ENCODE data around the gene COL17A1. TPM values are rescaled to one million over a fixed set of nuclear protein-coding genes. Genes with fewer than 3 reads are reported as not detected.

Gene COL17A1
- total RNA-seq, 1 experiment from 2014 or later, result 0.26 TPM

GRCh38 chr10:104117839-104118323, 32.2 kb upstream of the COL17A1 start:
- Histone ChIP-seq H3K9me3 (ENCODE audit: control insufficient read depth, insufficient read depth, low read depth, low read length) (no peaks in the 10 kb centered on the region), H3K4me3 (ENCODE audit: low read depth in 2 of 2, low read length in 2 of 2) (no peak overlapping the region), H3K27me3 (ENCODE audit: control insufficient read depth, insufficient read depth, low read length) (no peaks in the 10 kb centered on the region), H3K36me3 (ENCODE audit: control insufficient read depth, insufficient read depth, low read length) (no peaks in the 10 kb centered on the region), H3K4me1 (ENCODE audit: control insufficient read depth, insufficient read depth, low read length) (peaks cover 21% of the 10 kb centered on the region), H3K27ac (ENCODE audit: low read length) (no peak overlapping the region; the same call in 1 of the 2 replicates)
- ATAC-seq (no peak), DNase-seq (ENCODE audit: low read depth, low spot score) (no peak)
- intact Hi-C loops (cut with micrococcal nuclease; ENCODE audit: unreplicated experiment) (no loop called here), in situ Hi-C loops (cut with HindIII; ENCODE audit: low pct_unique_long_range_greater_than_20kb, low sequenced_read_pairs) (no loop called here)
- ChIA-PET CTCF (interaction anchor here (0.6 kb wide), 1 partner anchor 270 kb away, joined by 3 read pairs; no protein-coding TSS in a partner anchor), POLR2A (no interaction called here)
- BruUV-seq (replicated peaks), result no TSS peak
- TF ChIP-seq REST (IDR thresholded peaks at IDR 0.05; ENCODE audit: insufficient read depth in 1 of 2, low read depth in 2 of 2, low read length in 1 of 2) (no peak), SIN3A (IDR thresholded peaks at IDR 0.05; ENCODE audit: borderline replicate concordance, insufficient read depth, low read depth, low read length) (no peak), POLR2AphosphoS5 (IDR thresholded peaks at IDR 0.05; ENCODE audit: low read depth, low read length) (no peak), TCF7L2 (IDR thresholded peaks at IDR 0.05; ENCODE audit: low read depth, low read length) (no peak), CTCF (IDR thresholded peaks at IDR 0.05) (no peak)

GRCh38 chr10:104113376-104113956, 27.8 kb upstream of the COL17A1 start:
- H3K27ac ChIP-seq (ENCODE audit: low read length), result no peak overlapping the region
- ChIA-PET CTCF (no interaction called here), POLR2A (no interaction called here)
- BruUV-seq (replicated peaks), result no TSS peak
- intact Hi-C loops (cut with micrococcal nuclease; ENCODE audit: unreplicated experiment) (no loop called here), in situ Hi-C loops (cut with HindIII; ENCODE audit: low pct_unique_long_range_greater_than_20kb, low sequenced_read_pairs) (no loop called here)
- peaks cover 4% of the 10 kb centered on the region; the same call in 1 of the 2 replicates for H3K4me1 ChIP-seq (ENCODE audit: control insufficient read depth, insufficient read depth, low read length)
- no peak for ATAC-seq
- H3K4me3 ChIP-seq (ENCODE audit: low read depth in 2 of 2, low read length in 2 of 2), result no peak overlapping the region
- TF ChIP-seq POLR2AphosphoS5 (IDR thresholded peaks at IDR 0.05; ENCODE audit: low read depth, low read length) (no peak), TCF7L2 (IDR thresholded peaks at IDR 0.05; ENCODE audit: low read depth, low read length) (no peak), SIN3A (IDR thresholded peaks at IDR 0.05; ENCODE audit: borderline replicate concordance, insufficient read depth, low read depth, low read length) (no peak), REST (IDR thresholded peaks at IDR 0.05; ENCODE audit: insufficient read depth in 1 of 2, low read depth in 2 of 2, low read length in 1 of 2) (no peak), CTCF (IDR thresholded peaks at IDR 0.05) (no peak)
- peaks cover 6% of the 10 kb centered on the region; the same call in 1 of the 2 replicates for H3K9me3 ChIP-seq (ENCODE audit: control insufficient read depth, insufficient read depth, low read depth, low read length)
- no peak for DNase-seq (ENCODE audit: low read depth, low spot score)
- H3K36me3 ChIP-seq (ENCODE audit: control insufficient read depth, insufficient read depth, low read length), result no peaks in the 10 kb centered on the region
- H3K27me3 ChIP-seq (ENCODE audit: control insufficient read depth, insufficient read depth, low read length), result no peaks in the 10 kb centered on the region

Measured in Panc1 (cell line).